Epithelial cell of proximal tubule (primary cell): Measurements from ENCODE around the gene HSPB7. TPM values are rescaled to one million over a fixed set of nuclear protein-coding genes. Genes with fewer than 3 reads are reported as not detected.

Experiments used
- DNase-seq: peaks from one replicate; pipeline ENCODE4 v3.0.0-alpha.2; 2011; ENCODE audit warnings: low read depth
- H3K4me3 ChIP-seq: 2 replicates; pipeline ENCODE4 v1.5.1; 2011; ENCODE audit warnings: low read depth, mild to moderate bottlenecking, low read length
- total RNA-seq: library from RNA; depleted of rRNA; stranded (reverse); fragments of >200 nt; gene quantifications from 2 replicates; pipeline ENCODE4 v1.2.3, GENCODE V29; 2015
- TF ChIP-seq, protein P1 (sequence below): conservative IDR thresholded peaks from 2 replicates; pipeline ENCODE4 v1.5.1; 2012; ENCODE audit warnings: low read depth, mild to moderate bottlenecking, low read length

HSPB7 gene
- total RNA-seq = not detected in 2 replicates

DNA sequence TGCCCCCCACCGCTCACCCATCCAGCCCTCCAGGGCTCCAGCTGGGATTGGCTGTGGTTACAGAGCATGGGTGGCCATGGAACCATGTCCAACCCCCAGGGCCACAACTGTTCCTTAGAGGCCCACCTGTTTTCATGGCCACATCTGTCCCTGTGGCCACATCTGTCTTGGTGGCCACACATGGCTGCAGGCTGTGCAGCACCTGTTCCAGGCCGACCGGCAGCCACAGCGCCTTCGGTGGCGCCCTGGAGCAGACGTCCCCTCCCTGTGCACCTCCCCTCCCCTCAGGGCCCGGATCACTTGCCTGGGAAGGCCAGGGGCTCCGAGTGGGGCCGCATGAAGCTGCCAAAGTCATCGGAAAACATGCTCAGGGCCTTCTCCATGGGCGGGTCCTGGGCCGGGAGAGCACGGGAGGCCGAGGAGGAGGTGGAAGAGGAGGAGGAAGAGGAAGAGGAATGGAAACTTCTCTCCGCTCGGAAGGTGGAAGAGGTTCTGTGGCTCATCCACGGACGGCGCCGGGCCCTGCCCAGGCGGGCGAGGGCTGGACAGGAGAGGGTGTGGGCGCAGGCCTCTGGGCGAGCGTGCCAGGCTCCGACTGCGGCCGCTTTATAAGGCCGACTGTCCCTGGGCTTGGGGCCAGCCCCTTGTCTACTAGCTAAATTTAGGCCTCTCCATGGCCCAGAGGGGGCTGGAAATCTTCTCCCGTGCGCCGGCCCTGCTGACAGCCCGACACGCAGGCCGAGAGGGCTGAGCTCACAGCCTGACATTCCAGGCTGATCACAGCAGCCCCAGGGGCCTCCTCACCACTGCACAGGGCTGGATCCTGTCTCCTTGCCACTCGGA is at the start of gene HSPB7:
HSPB7 (minus strand) TSS at position 583 of the 843 bp plus-strand sequence; CDS start at position 503, 80 bp downstream.
- no peak within 1 kb of the TSS for H3K4me3 ChIP-seq
- TF ChIP-seq, protein P1, sequence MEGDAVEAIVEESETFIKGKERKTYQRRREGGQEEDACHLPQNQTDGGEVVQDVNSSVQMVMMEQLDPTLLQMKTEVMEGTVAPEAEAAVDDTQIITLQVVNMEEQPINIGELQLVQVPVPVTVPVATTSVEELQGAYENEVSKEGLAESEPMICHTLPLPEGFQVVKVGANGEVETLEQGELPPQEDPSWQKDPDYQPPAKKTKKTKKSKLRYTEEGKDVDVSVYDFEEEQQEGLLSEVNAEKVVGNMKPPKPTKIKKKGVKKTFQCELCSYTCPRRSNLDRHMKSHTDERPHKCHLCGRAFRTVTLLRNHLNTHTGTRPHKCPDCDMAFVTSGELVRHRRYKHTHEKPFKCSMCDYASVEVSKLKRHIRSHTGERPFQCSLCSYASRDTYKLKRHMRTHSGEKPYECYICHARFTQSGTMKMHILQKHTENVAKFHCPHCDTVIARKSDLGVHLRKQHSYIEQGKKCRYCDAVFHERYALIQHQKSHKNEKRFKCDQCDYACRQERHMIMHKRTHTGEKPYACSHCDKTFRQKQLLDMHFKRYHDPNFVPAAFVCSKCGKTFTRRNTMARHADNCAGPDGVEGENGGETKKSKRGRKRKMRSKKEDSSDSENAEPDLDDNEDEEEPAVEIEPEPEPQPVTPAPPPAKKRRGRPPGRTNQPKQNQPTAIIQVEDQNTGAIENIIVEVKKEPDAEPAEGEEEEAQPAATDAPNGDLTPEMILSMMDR = no peak
- no peak for DNase-seq

DNA sequence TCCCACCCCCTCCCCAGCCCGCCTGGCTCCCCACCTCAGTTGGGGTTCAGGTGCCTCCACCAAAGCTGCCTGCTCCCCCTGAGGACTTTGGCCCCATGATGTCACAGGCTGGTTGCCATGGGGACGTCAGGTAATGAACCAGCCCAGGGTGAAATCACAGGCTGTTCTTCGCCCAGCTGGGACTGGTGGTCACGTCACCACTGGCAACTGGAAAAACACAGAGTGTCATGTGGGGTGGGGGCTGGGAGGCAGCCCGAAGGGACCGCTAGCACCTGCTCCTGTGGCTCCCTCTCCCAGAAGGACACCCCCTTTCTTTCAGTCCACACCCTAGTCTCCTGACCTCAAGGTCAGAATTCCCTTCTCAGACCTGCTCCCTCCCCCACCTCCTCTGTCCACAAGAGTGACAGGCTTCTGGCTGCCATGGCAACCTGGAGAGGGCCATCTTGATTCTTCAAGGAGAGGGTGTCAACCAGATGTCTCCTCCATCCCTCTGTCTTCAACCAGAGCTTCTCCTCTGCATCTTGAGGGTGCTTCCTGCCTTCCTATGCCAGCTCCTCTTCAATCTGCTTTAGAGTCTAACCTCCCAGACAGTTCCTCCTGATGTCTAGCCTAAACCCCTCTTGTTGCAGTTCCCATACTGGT is 49.4 kb upstream of the HSPB7 start:
- TF ChIP-seq, protein P1 = no peak
- no peak overlapping the region for H3K4me3 ChIP-seq
- DNase-seq = peak; percentile 48

DNA sequence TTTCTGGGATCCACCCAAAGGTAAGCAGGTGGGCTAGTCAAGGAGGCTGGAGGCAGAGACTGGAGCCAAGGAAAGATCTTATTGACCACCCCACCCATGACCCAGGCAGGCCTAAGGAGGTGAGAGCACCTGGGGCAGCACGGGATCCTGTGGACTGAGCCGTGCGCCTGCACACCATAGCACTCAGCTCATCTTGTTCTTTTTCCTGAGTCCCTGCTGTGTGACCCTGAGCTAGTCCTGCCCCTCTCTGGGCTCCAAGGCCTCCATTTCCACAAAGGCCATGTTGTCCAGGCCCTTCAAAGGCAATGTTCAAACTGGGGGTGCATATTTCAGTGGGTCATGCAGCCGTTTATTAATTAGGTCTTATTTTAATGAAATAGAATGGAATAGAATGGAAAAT is 48.4 kb upstream of the HSPB7 start:
- TF ChIP-seq, protein P1 = no peak
- no peak for DNase-seq
- H3K4me3 ChIP-seq = no peak overlapping the region

DNA sequence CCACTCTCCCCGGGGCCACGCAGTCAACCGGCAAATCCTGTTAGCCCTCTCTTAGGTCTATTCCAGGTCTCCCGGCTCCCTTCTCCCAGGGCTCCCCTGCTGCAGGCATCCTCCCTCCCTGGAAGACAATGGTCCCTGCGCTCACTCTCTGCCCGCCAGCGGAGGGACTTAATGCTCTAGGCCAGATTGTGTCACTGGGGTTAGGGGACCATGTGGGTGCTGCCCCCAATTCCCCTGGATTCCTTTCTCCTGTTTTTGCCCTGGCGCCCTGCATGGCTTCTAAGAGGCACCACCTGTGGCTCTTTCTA is 47.4 kb upstream of the HSPB7 start:
- TF ChIP-seq, protein P1 = no peak
- DNase-seq = no peak
- H3K4me3 ChIP-seq = no peak overlapping the region

DNA sequence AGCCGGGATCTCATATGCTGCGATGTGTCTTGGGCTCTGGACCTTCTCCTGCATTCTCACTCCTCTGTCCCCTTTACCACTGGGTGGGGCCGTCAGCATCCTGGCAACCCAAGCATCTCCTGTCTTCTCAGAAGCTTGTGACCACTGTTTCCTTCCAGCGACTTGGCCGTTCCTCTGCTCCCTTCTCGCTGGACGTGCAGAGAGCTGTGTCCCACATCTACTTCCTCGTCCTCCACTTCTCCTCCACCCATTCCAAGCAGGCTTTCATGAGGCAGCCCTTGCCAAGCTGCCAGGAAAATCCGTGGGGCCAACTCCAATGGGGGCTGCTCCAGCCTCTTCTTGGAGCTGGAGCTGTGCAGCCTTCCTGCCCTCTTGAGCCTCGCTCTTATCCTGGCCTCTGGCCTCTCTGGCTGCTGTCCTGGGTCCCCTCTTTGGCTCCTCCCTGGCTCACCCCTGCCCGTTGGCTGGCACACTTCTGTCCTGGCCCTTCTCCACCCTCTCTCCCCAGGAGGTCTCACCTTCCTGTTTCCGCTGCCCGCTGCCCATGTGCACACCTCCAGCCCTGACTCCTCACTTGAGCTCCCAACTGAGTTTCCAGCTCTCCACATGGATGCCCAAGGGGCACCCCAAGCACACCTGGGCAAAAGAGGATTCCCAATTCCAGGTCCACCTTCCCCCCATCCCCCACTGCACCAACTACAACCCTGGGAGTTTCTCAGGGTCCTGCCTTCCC is 46.9 kb upstream of the HSPB7 start:
- no peak for DNase-seq
- TF ChIP-seq, protein P1 = no peak

DNA sequence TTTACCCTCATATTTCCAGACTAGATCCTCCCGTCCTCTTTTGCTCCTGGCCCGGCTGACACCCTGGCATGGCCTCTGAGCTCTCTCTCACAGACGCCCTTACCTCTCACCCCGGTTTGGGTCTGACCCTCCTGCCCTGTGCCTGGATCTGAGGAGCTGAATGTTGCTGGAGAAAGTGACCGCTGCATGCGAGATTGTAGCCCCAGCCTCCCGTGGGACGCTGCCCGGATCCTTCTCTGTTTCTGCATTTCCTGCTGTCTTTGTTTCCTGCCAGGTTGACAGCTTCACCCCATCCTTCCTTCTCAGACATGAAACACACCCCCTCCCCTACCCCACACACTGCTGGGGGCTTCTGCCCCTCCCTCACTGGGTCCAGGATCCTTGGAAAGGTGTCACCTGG is 46.1 kb upstream of the HSPB7 start:
- TF ChIP-seq, protein P1 = no peak
- DNase-seq = no peak
- no peak overlapping the region for H3K4me3 ChIP-seq

More for the DNA sequence above, 46.9 kb upstream of the HSPB7 start:
- no peak overlapping the region for H3K4me3 ChIP-seq
